ENCODE results near the gene MKLN1. TPM values are rescaled to one million over a fixed set of nuclear protein-coding genes. Genes with fewer than 3 reads are reported as not detected.

Gene MKLN1
- total RNA-seq, 2 experiments from 2014 or later = 12.1 to 56.6 TPM

GRCh38 chr7:131431756-131432155 lies 104.1 kb downstream of the MKLN1 start:
- H3K9me3 ChIP-seq (ENCODE audit: low read length) = no peaks in the 10 kb centered on the region
- H4K20me1 ChIP-seq (ENCODE audit: insufficient read depth, low read length) = no peaks in the 10 kb centered on the region
- no peaks in the 10 kb centered on the region for H3K79me2 ChIP-seq (ENCODE audit: insufficient read depth, low read depth, low read length)
- H3K4me1 ChIP-seq (ENCODE audit: insufficient read depth, low read length, poor library complexity, severe bottlenecking) = no peaks in the 10 kb centered on the region
- H3K4me2 ChIP-seq (ENCODE audit: low read length) = no peak overlapping the region
- BruUV-seq (replicated peaks) = no TSS peak
- TF ChIP-seq CTCF (conservative IDR thresholded peaks at IDR 0.05; ENCODE audit: low read length) (no peak), EZH2phosphoT487 (IDR thresholded peaks at IDR 0.05; ENCODE audit: borderline replicate concordance, low read depth, low read length) (no peak)
- no peak overlapping the region for H3K27ac ChIP-seq (ENCODE audit: low read depth, low read length, poor library complexity, severe bottlenecking)
- H2AFZ ChIP-seq (ENCODE audit: low read length) = no peak overlapping the region
- ChIA-PET CTCF (ENCODE audit: unreplicated experiment) (no interaction called here), POLR2A (interaction anchor here (0.5 to 1.2 kb wide), 2 partner anchors 11 to 31 kb away, joined by 3 to 4 read pairs; no protein-coding TSS in a partner anchor)
- H3K9me2 ChIP-seq (ENCODE audit: insufficient read depth, low read length) = no peaks in the 10 kb centered on the region
- H3K36me3 ChIP-seq (ENCODE audit: insufficient read depth, low read length) = peaks cover 26% of the 10 kb centered on the region
- no peak for DNase-seq (ENCODE audit: low spot score)
- H3K4me3 ChIP-seq (ENCODE audit: low read depth, low read length, poor library complexity, severe bottlenecking) = no peak overlapping the region
- intact Hi-C loops (cut with micrococcal nuclease; ENCODE audit: unreplicated experiment) = no loop called here

GRCh38 chr7:131436384-131436783 lies 108.7 kb downstream of the MKLN1 start:
- Histone ChIP-seq H4K20me1 (ENCODE audit: insufficient read depth, low read length) (no peaks in the 10 kb centered on the region), H3K4me3 (ENCODE audit: low read depth, low read length, poor library complexity, severe bottlenecking) (no peak overlapping the region), H3K36me3 (ENCODE audit: insufficient read depth, low read length) (peaks cover 46% of the 10 kb centered on the region), H3K79me2 (ENCODE audit: insufficient read depth, low read depth, low read length) (no peaks in the 10 kb centered on the region), H3K4me2 (ENCODE audit: low read length) (no peak overlapping the region), H3K4me1 (ENCODE audit: insufficient read depth, low read length, poor library complexity, severe bottlenecking) (no peaks in the 10 kb centered on the region), H3K9me3 (ENCODE audit: low read length) (no peaks in the 10 kb centered on the region), H3K27ac (ENCODE audit: low read depth, low read length, poor library complexity, severe bottlenecking) (no peak overlapping the region), H2AFZ (ENCODE audit: low read length) (no peak overlapping the region), H3K9me2 (ENCODE audit: insufficient read depth, low read length) (no peaks in the 10 kb centered on the region)
- TF ChIP-seq CTCF (conservative IDR thresholded peaks at IDR 0.05; ENCODE audit: low read length) (no peak), EZH2phosphoT487 (IDR thresholded peaks at IDR 0.05; ENCODE audit: borderline replicate concordance, low read depth, low read length) (no peak)
- CTCF ChIA-PET (ENCODE audit: unreplicated experiment) = no interaction called here
- POLR2A ChIA-PET = interaction anchor here (1.1 to 1.4 kb wide), 2 partner anchors 8 to 31 kb away, joined by 3 to 5 read pairs; no protein-coding TSS in a partner anchor
- no peak for DNase-seq (ENCODE audit: low spot score)
- intact Hi-C loops (cut with micrococcal nuclease; ENCODE audit: unreplicated experiment) = no loop called here
- BruUV-seq (replicated peaks) = no TSS peak

DNA sequence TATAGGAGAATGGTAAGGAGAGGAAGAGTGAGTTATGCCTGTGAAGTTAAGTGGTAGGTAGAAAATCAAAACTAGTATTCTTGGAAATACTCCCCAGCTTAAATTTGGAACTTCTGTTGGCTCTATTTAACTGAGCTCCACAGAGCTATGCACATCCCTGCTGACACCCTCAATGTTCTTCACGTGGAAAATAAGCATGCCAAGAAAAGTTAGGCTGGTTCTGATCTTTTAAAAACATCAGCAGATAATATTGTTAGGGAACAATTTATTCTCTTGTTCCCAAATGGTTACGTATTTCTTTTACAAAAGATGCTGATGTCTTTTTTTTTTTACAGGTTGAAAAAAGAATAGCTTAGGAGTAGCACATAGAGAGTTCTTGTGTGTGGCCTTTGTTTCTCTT lies 111.3 kb downstream of the MKLN1 start:
- H2AFZ ChIP-seq (ENCODE audit: low read length) = no peak overlapping the region
- H3K9me2 ChIP-seq (ENCODE audit: insufficient read depth, low read length) = no peaks in the 10 kb centered on the region
- no peak overlapping the region for H3K4me3 ChIP-seq (ENCODE audit: low read depth, low read length, poor library complexity, severe bottlenecking)
- BruUV-seq (replicated peaks) = no TSS peak
- no peaks in the 10 kb centered on the region for H3K4me1 ChIP-seq (ENCODE audit: insufficient read depth, low read length, poor library complexity, severe bottlenecking)
- ChIA-PET CTCF (ENCODE audit: unreplicated experiment) (interaction anchor here (0.6 kb wide), 1 partner anchor 38 kb away, joined by 7 read pairs; no protein-coding TSS in a partner anchor), POLR2A (interaction anchor here (0.5 to 1.6 kb wide), 10 partner anchors 10 to 1508 kb away, joined by 3 to 8 read pairs (median 3); no protein-coding TSS in a partner anchor)
- no peaks in the 10 kb centered on the region for H3K9me3 ChIP-seq (ENCODE audit: low read length)
- intact Hi-C loops (cut with micrococcal nuclease; ENCODE audit: unreplicated experiment) = no loop called here
- no peak overlapping the region for H3K4me2 ChIP-seq (ENCODE audit: low read length)
- H3K79me2 ChIP-seq (ENCODE audit: insufficient read depth, low read depth, low read length) = no peaks in the 10 kb centered on the region
- DNase-seq (ENCODE audit: low spot score) = no peak
- no peaks in the 10 kb centered on the region for H4K20me1 ChIP-seq (ENCODE audit: insufficient read depth, low read length)
- peaks cover 51% of the 10 kb centered on the region for H3K36me3 ChIP-seq (ENCODE audit: insufficient read depth, low read length)
- no peak overlapping the region for H3K27ac ChIP-seq (ENCODE audit: low read depth, low read length, poor library complexity, severe bottlenecking)
- TF ChIP-seq EZH2phosphoT487 (IDR thresholded peaks at IDR 0.05; ENCODE audit: borderline replicate concordance, low read depth, low read length) (no peak), CTCF (conservative IDR thresholded peaks at IDR 0.05; ENCODE audit: low read length) (no peak)
